NAMALWA (cell line): ENCODE measurements around the gene NPIPA8.
"Not testable (repeated sequence)": the region's sequence is repeated elsewhere in the genome, so short reads cannot be mapped to it uniquely, and the experiment has no call there.

Source experiments
- DNase-seq: peaks from one replicate; pipeline ENCODE4 v3.0.0-alpha.2; 2015; ENCODE audit warnings: low spot score

NPIPA8 gene

DNA sequence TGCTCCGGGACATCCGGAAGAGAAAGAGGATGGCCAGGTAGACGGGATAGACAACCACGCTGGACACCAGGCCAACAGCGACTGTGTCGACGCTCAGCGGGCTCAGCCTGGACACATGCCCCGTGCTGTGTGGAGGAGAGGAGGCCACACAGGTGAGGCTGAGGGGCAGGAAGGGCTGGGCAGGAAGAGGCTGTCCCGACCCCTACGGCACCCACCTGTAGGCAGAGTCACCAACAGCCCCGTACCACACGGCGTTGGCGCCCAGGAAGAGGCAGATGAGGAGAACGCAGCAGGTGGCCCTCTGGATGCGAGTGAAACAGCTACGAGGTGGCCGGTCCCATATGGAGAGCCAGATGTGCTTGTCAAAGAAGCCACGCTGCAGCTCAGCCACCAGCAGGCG is at the start of gene NPIPA8:
NPIPA8 (minus strand) TSS at position 101 of the 400 bp plus-strand sequence. CDS start 4,074 bp downstream, outside the sequence.
- not testable (repeated sequence) for DNase-seq

DNA sequence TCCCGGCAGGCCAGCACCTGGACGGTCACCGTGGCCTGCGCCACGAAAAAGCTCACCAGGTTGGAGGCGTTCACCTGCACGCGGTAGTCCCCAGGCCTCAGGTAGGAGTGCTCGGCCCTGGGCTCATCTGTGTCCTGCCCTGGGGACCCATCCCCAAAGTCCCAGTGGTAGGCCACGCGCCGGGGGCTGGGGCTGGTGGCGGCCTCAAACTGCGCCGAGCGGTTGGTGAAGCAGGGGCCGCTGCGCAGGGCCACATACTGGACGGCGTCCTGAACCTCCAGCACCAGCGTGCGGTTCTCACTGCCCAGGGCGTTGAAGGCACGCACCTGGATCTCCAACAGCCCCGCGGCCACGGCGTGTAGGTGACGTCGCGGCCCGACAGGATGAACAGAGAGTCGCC is 48.7 kb upstream of the NPIPA8 start:
- DNase-seq: not testable (repeated sequence)

DNA sequence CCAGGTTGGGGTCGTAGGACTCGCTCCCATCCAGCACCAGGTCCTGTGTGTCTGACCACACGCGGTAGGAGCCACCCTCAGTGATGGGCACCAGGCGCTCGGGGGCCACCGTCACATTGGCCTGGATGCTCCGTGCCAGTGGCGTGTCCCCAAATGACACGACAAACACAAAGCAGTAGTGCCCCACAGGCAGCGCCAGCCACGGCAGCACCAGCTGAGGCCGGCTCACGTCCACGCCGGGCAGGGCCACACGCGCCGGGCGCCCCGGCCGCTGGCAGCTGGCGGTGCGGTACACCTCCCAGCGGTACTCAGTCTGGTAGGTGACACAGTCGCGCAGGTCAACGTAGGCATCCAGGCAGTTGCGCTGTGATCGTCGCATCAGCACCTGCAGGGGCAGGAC is 48.3 kb upstream of the NPIPA8 start:
- not testable (repeated sequence) for DNase-seq

DNA sequence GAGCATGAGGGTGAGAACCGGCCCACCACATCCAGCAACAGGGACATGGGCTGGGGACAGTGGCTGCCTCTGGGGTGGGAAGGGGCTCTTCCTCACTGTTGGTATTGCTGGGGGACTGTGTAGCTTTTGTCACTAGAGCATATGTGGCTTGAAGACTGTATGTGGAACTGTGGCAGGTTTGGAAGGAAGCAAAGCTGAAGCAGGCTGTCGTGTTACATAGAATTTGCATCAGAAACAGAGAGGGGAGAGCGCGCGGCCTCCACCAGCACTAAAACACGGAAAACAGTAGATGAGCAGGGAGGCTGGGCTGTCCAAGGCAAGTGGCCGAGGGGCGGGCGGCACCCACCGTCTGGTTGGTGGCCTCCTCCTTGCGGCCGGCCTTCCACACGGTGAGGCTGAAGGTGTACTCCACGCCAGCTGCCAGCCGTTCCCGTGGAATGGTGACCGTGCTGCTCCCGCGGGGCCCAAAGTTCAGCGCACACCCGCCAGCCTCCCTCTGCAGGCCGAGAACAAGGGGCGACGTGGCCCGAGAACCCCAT is 47.6 kb upstream of the NPIPA8 start:
- DNase-seq: not testable (repeated sequence)

DNA sequence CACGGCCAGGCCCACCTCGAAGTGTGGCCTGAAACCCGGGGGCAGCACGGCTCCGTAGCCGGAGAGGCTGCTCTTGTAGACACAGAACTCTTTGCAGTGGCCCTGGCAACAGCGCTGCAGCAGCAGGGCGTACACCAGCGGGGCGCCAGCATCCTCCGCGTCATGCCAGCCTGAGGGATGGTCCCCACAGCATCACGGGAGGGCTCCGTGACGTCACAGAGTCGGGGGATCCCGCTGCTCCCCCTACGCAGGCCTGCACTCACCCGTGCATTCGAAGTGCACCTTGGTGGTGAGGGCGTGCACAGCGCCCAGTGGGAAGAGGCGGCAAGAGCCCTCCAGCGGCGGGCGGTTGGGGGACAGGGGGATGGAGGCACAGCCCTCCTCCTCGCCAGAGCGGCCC is 46.2 kb upstream of the NPIPA8 start:
- DNase-seq: not testable (repeated sequence)

DNA sequence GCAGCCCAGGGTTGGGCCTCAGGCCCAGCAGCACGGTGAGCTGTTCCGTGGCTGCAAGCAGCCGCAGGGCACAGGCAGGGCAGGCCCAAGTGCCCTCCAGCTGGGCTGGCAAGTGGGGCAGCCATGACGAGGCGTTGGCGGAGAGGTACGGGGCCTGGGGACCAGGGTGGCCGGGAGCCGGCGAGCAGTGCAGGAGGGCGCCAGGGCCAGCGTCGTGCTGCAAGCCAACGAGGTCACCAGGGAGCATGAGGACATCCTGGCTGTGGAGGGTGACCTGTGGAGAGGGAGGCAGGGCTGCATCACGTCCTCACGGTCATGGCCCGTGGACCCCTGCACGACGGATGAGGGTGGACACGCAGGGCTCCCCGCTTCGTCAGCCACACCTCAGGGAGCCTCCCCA is 11.2 kb upstream of the NPIPA8 start:
- DNase-seq: not testable (repeated sequence)

DNA sequence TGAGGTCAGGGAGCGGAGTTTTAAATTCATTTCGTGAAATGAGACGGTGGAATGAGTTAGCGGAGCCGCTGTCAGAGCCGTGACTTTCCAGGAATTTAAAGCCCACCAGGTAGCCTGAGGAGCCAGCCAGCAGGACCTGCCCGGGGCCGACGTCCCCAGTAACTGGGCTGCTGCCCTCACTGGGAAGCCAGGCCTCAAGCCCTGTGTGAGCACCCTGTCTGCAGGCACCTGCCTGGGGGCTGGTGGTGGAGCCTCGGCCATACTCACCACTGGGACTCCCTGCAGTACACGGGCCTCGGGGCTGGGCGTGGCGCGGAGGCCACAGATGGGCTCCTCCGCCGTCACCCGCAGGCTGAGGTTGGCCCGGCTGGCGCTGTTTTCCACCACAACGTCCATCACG is 10.5 kb upstream of the NPIPA8 start:
- not testable (repeated sequence) for DNase-seq

DNA sequence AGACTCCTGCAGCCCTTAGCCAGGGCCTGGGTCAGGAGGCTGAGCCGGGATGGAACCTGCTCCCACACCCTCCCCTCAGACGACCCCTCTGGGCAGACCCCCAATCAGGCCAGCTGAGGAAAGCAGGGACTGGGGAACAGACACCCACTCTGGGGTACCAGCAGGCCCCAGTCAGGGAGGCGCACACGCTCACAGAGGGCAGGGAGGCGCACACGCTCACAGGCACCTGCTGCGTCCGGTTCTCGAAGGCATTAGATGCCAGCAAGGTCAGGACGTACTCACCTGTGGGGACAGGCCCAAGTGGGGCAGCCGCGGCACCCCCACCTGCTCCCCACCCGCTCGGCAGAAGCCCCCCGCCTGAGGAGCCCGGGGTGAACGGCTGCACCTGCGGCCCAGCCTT is 8.1 kb upstream of the NPIPA8 start:
- DNase-seq: not testable (repeated sequence)

DNA sequence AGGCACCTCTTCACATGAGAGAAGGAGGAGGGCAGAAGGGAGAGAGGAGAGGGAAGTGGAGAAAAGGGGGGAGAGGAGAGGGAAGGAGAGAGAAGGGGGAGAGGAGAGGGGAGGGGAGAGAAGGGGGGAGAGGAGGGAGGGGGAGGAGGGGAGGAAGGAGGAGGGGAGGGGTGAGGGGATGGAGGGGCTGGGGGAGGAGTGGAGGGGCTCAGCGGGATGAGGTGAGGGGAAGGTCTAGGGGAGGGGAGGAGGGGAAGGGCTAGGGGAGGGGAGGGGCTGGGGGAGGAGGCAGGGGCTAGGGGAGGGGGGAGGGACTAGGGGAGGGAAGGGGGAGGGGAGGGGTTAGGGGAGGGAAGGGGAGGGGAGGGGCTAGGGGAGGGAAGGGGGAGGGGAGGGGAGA is 5.5 kb upstream of the NPIPA8 start:
- DNase-seq: not testable (repeated sequence)

DNA sequence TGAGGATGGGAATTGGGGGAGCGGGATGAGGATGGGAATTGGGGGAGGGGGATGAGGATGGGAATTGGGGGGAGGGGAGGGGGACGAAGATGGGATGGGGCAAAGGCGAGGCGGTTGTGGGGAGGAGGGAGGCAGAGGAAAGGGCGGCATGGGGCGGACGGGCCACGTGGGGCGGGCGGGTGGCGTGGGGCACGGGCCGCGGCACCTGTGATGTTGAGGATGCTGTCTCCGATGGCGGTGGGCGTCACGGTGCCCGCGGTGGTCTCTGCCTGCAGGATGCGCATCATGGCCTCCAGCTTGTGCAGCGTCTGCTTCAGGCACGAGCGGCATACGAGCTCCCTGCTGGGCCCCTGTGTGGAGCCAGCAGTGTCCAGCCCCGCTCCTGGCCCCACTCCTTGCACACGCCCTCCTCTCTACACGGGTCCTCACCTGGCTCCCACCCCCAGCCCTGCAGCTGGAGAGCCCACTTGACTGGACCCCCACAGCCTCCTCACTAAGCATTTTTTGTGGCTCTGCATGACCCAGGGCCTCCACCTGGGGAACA is 5.0 kb upstream of the NPIPA8 start:
- DNase-seq: not testable (repeated sequence)

DNA sequence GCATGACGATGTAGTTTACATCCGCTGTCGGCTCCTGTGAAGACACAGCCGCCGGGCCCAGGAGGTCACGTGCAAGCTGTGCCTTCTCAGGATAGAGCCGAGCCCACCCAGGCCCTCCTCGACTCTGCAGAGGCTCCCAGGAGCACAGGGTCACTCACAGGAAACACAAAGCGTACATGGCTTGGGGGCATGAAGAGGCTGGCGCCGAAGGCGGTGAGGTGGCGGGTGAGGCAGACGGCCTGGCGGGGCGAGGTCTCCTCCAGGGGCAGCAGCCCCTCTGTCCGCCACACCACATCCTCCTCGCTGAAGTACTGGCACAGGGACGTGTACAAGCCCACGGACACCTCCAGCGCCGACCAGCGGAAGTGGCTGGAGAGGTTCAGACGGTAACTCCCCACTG is 2.7 kb upstream of the NPIPA8 start:
- not testable (repeated sequence) for DNase-seq

DNA sequence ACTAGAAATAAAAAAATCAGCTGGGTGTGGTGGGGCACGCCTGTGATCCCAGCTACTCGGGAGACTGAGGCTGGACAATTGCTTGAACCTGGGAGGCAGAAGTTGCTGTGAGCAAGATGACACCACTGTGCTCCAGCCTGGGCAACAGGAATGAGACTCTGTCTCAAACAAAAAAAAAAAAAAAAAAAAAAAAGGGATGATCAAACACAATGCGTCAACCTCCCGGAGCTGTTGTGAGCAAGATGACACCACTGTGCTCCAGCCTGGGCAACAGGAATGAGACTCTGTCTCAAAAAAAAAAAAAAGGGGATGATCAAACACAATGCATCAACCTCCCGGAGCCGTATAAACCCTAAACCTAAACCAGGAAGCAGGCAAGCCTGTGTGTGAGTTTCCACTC is 24.7 kb downstream of the NPIPA8 start:
- DNase-seq: not testable (repeated sequence)

DNA sequence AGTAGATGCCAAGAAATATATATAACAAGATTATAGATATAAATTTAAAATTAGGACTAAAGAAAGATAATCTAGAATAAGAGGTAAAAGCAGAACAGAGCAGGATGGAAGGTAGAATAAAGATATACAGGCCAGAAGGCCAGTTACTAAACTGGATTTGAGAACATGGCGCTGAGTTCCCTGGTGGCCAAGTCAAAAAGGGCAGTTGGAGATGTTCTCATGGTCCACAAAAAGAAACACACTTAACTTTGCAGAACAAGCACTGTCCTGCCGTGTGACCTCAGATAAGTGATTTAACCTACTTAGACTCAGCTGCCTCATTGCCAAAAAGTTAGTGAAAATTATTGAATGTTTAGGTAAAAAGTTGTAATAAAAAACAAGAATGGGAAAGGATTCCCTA is 27.4 kb downstream of the NPIPA8 start:
- not testable (repeated sequence) for DNase-seq

DNA sequence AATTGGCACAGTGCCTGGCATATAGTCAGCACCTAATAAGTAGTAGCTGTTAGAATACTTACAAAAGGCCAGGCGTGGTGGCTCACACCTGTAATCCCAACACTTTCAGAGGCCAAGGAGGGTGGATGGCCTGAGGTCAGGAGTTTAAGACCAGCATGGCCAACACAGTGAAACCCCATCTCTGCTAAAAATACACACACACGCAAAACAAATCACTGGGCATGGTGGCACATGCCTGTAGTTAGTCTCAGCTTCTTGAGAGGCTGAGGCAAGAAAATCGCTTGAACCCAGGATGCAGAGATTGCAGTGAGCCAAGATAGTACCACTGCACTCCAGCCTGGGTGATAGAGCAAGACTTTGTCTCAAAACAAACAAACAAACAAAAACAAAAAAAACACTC is 29.3 kb downstream of the NPIPA8 start:
- not testable (repeated sequence) for DNase-seq

DNA sequence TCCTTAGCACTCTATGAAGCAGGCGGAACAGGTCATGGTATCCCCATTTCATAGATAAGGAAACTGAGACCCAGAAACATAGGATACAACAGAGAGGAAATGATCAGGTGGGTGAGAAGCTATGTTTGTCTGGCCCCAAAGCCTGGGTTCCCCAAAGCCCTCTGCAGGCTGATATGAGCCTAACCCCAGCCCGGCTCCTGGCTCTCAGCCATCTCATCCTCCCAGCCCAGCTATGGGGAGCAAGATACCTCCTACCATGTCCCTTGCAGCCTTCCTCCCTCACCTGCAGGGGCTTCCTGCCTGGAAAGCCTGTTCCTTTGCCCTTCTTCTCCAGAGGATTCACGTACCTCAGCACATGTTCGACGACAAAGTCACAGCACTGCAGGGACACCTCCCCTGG is 30.5 kb downstream of the NPIPA8 start:
- not testable (repeated sequence) for DNase-seq

DNA sequence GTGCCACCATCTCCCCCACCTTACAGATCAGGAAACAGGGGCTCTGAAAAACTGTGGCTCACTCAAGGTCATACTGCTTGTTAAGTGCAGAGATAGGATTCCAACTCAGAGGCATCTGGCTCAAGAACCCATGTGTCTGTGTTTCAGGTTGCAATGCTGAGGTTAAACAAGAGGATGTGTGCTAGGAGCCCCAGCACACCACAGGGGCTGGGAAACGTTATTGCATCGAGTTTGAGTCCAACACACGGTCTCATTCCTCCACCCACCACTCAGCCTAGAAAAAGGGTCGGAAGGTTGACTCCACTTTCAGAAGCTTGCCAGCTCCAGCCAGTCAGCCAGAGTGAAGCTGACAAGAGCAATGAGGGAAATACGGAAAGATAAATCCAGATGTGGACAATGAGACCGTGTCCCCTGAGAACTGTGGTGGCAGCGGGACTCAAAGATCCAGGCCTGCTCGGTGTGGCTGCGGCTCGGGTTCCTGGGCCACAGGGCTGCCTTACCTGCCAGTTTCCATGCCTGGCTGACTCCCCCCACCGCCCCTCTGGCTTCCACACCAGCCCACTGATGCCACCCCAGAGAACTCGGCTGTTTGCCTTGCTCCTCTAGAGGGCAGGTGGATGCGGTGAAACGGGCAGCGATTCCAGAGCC is 33.4 kb downstream of the NPIPA8 start:
- not testable (repeated sequence) for DNase-seq

DNA sequence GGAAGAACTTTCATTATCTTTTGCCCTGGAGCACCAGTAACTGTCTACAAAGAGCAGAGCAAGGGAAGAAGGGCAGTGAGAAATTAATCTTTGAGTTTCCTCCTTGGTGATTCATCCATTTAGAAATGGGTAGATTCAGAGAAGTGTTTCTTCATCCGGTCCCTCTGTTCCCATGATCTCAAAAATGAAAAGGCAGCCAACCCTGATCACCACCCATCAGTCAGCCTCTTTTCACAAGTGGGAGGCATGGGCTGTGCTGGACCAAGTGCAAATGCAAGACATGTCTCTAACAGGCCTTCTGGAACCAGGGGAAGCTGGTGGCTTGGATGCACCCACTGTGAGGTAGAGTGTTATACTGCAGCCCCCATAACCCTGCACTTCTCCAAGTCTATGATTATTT is 38.8 kb downstream of the NPIPA8 start:
- DNase-seq: not testable (repeated sequence)

DNA sequence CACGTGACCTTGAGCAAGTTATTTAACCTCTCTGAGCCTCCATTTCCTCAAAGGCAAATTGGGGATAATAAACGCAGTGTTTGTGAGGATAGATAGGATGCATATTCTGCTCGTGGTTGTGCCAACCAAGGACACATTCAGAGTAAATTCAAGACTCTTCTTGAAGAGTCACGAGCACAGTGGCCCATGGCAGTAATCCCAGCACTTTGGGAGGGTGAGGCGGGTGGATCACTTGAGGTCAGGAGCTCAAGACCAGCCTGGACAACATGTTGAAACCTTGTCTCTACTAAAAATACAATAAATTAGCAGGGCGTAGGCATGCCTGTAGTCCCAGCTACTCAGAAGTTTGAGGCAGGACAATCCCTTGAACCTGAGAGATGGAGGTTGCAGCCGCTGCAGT is 39.6 kb downstream of the NPIPA8 start:
- DNase-seq: not testable (repeated sequence)

DNA sequence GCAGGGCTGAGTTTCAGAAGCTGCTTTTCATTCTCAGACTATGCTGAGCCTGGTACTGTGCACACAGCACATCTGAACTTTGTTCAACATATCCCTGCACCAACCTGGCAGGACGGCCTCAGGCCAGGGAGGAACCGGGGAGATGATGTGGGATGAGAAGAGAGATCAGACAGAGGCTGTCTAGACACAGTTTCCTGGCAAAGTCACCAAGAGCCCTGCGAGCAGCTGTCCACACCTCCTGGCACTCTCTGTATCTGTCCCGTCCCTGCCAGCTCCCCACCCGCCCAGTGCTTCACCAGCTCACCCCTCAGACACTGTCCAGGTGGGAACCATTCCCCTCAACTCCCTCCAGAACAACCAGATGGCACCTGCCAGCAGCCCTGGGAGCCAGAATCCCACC is 42.2 kb downstream of the NPIPA8 start:
- DNase-seq: not testable (repeated sequence)

DNA sequence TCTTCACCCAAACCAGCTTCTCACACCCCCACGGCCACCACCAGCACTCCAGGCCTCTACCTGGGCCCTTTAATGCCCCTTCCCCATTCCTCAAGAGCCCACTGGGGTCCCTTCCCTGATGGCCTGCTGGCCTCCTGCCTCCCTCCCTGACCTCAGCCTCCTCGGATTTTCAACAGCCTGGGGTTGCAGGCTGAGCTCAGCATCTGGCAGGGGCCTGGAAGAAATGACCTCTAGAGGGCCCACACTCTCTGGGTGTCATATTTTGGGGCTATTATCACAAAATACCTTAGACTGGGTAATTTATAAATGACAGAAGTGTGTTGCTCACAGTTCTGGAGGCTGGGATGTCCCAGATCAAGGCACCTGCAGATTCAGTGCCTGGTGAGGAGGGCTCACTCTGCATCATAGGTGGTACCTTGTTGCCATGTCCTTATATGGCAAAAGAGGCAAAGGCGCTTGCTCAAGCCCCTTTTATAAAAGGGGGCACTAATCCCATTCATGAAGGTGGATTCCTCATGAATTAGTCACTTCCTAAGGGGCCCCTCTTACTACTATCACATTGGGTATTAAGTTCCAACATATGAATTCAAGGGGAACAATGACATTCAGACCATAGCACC is 43.1 kb downstream of the NPIPA8 start:
- DNase-seq: not testable (repeated sequence)

DNA sequence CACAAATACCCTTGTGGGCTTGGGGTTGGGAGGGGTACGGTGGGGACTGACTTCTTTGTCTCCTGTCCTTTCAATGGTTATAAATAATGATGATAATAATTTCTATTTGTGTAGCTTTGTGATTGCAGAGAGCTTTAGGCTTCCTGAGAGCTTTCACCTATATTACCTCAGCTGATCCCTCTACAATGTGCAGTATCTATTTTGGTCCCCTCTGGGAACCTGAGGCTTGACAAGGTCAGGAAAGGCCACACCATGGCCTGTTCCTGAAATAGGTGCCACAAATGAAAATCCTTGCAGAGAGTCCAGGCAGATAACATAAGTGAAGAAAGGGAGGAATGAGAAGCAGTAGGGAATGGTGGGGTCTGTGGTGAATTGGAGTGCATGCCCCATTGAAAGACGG is 45.6 kb downstream of the NPIPA8 start:
- not testable (repeated sequence) for DNase-seq

DNA sequence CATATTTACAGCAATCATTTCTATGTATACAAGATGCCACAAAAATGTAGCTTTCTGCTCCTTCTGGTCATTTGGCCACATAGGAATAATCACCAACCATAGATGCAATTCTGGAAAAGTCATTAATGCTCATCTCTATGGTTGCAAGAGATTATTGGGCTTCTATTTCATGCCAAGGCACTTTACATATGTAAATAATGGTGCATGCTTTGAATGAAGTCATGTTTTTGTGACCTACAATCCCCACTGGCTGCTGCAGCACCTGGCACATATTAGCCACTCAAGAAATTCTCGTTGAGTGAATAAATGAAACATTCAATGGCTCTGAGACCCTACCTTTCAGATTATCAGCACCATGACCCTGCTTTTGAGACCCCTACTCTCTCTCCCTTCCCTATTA is 50.2 kb downstream of the NPIPA8 start:
- not testable (repeated sequence) for DNase-seq

DNA sequence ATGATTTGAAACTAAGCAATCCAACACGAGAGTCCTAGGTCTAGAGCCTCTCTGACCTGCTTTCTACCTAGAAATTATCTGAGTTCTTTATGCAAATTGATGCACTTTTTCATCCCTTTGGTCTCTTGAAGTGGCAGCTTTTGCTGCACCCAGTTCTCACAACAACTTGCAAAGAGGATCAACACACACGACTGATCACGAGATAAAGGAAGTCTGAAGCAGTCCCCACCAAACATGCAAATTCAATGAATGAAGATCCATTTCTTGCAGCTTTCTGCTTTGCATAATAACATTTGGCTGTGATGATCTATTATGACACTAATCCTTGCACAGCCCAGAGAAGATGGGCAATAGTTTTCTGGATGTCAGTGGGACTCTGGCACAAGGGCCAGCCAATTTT is 56.2 kb downstream of the NPIPA8 start:
- DNase-seq: not testable (repeated sequence)
